GM12872 (cell line): ENCODE measurements around the gene TCN1.

ENCODE experiments used
- TF ChIP-seq, protein P1 (sequence below): IDR thresholded peaks from 3 replicates; pipeline ENCODE4 v1.5.1; 2011; ENCODE audit warnings: low read depth, mild to moderate bottlenecking, low read length, moderate library complexity; ENCODE audit not compliant: insufficient read depth

Gene TCN1

DNA sequence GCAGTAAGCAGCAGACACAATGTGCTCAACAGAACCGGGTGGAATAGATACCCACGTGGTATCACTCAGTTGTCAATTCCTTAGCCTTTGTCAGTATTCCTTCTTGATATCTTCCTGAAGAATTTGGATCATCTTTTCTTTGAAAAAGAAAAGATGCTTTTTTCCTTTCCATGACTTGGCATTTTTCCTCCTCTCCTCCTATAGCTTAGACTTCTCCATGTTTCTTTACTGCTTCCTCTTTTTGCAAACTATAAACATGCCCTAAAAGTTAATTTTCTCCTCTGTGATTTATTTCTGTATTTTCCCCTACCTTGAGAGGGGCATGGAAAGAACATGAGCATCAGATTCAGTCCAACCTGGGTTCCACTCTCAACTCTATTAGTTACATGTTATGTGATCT lies 32.7 kb downstream of the TCN1 start:
- TF ChIP-seq, protein P1, sequence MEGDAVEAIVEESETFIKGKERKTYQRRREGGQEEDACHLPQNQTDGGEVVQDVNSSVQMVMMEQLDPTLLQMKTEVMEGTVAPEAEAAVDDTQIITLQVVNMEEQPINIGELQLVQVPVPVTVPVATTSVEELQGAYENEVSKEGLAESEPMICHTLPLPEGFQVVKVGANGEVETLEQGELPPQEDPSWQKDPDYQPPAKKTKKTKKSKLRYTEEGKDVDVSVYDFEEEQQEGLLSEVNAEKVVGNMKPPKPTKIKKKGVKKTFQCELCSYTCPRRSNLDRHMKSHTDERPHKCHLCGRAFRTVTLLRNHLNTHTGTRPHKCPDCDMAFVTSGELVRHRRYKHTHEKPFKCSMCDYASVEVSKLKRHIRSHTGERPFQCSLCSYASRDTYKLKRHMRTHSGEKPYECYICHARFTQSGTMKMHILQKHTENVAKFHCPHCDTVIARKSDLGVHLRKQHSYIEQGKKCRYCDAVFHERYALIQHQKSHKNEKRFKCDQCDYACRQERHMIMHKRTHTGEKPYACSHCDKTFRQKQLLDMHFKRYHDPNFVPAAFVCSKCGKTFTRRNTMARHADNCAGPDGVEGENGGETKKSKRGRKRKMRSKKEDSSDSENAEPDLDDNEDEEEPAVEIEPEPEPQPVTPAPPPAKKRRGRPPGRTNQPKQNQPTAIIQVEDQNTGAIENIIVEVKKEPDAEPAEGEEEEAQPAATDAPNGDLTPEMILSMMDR: no peak

DNA sequence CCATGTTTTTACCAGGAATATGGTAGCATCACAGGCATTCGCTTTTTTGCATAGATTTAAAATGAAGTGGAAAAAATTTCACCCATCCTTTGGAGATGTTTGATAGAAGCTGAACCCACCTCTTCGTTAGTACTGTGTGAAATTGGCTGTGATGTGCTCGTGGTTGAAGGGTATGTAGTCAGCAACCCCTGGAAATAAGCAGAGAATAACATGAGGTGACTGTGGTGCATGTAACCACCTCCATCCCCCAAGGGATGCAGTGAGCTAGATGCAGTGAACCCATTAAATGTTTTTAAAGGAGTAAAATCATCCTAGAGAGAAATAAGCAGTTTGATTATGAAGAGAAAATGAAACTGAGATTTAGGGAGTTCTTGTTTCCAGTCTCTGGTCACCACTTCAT lies 36.9 kb downstream of the TCN1 start:
- TF ChIP-seq, protein P1: no peak

DNA sequence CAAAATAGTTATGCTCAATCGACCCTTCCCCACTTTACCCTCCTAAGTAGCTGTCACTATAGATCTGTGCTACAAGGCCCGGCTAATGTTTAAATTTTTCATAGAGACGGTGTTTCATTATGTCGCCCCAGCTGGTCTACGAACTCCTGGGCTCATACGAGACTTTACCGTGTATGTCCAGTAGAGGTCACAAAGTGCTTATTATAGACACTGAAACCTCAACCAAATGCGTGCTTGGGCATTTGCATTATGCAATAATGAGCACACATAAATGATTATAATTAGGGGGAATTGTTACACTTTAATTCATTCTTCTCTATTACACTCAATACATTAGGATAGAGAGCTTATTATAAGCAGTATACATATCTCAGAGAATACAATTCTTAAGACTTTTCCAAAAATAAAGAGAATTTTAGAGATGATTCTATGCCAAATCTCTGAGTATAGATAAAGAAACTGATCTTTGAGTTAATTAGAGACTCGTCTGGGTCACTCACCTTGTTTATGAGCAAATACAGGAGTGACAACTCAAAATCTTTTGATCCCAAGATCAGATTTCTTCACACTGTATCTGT lies 43.2 kb downstream of the TCN1 start:
- TF ChIP-seq, protein P1: peak; percentile 57

DNA sequence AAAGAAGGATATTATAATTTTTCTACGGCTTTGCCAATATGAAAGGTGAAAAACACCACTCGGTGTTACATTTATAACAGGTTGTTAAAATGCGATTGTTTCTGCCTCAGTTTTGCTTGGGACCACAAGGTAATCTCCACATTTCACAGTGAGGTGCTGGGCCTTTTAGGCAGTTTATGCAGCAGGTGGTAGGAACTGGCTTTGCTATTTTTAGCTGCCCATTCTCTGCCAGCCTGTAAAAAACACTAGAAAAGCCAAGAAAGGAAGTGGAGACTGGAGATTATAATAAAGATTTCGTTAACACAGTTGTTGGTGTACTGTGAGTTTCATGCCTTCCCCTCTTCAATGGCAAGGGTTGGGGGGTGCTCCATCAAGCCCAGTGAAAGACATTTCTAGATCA lies 47.7 kb downstream of the TCN1 start:
- TF ChIP-seq, protein P1: no peak

DNA sequence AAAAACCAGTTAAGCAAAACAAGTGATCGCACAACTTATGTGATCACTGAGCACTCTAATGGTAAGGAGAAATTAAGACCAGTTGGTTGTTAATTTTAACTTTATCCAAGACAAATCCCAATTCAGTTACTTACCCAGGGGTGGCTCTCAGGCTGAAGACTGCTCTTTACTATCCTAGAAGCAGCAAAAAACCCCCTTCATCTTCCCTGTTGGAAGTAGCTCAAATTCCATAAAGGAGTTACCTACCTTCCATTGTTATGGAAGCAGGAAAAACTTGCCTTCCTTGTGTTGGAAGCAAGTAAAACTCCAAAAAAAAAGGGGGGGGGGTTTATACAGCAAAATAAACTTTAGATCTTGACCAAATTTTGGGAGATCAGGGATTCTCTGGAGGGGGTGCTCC lies 50.5 kb downstream of the TCN1 start:
- TF ChIP-seq, protein P1: no peak

DNA sequence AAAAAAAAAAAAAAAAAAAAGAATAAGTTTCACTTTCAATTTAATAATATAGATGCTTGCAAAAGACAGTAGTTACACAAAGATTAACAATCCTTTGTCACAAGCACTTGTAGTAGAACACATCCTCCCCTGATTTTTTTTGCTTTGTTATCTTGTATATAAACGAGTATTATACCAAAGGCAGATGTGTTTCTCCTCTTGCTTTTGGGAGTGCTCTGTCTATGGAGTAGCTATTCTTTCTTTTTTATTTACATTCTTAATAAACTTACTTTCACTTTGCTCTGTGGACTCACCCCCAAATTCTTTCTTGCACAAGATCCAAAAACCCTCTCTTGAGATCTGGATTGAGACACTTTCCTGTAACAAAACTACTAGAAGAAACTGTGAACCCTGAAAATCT lies 52.3 kb downstream of the TCN1 start:
- TF ChIP-seq, protein P1: no peak

DNA sequence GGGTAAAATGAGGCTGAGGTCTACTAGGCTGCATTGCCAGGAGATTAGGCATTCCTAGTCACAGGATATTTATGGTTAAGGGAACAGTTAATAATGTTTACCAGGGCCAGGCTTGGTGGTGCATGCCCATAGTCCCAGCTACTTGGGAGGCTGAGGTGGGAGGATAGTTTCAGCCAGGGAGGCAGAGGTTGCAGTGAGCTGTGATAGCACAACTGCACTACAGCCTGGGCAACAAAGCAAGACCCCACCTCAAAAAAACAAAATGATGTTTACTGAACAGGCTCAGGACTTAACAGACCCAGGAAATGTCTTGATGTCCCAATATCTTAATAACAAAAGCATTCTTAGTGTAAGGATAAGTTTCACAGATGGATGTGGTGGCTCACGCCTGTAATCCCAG lies 52.9 kb downstream of the TCN1 start:
- TF ChIP-seq, protein P1: no peak
